SH-SY5Y (cell line): ENCODE measurements around the gene TLCD1.

Experiments
- GATA2 ChIP-seq: IDR thresholded peaks from 2 replicates; pipeline ENCODE4 v1.6.1; 2011; ENCODE audit warnings: mild to moderate bottlenecking, low read depth, low read length
- GATA3 ChIP-seq: IDR thresholded peaks from 2 replicates; pipeline ENCODE4 v1.6.1; 2011; ENCODE audit warnings: low read depth, mild to moderate bottlenecking, low read length, moderate library complexity

- TF ChIP-seq GATA2 (no peak), GATA3 (no peak)
Measured at GRCh38 chr17:28712032-28712704, 13.9 kb downstream of the TLCD1 start.
